ENCODE data around the gene SKIC3. TPM values are rescaled to one million over a fixed set of nuclear protein-coding genes. Genes with fewer than 3 reads are reported as not detected.

SKIC3 gene
- total and polyA plus RNA-seq, 7 donors = 13.1 to 71.2 (median 44.4) TPM

- DNase-seq = no peak
- intact Hi-C loops (cut with DNase I) = loop anchor here in 1 of 2 donors (10.0 kb wide), 1 partner anchor 53 kb away; no protein-coding TSS in a partner anchor
- 64 to 80% (median 66%) methylated on average over 2 of the region's 2 CpGs for WGBS, 3 donors
- H3K4me3 ChIP-seq = no peak overlapping the region
- TF ChIP-seq CTCF (IDR thresholded peaks at IDR 0.05) = no peak
- H3K4me1 ChIP-seq = peaks cover 6% of the 10 kb centered on the region
- no peak overlapping the region for H3K27ac ChIP-seq
- no peak for ATAC-seq
- no peaks in the 10 kb centered on the region for H3K9me3 ChIP-seq
- H3K36me3 ChIP-seq (ENCODE audit: insufficient read depth in 1 of 2, low read depth in 1 of 2) = peaks cover 0 to 92% of the 10 kb centered on the region in 2 donors
- H3K27me3 ChIP-seq (ENCODE audit: insufficient read depth in 3 of 3, low read length in 2 of 3) = no peaks in the 10 kb centered on the region
Measured at GRCh38 chr5:95537501-95537900, 17.3 kb downstream of the SKIC3 start.

- Histone ChIP-seq H3K27ac (no peak overlapping the region), H3K36me3 (ENCODE audit: insufficient read depth in 1 of 2, low read depth in 1 of 2) (peaks cover 6 to 81% of the 10 kb centered on the region in 2 donors), H3K4me1 (peaks cover 6% of the 10 kb centered on the region), H3K4me3 (no peak overlapping the region), H3K9me3 (no peaks in the 10 kb centered on the region), H3K27me3 (ENCODE audit: insufficient read depth in 3 of 3, low read length in 2 of 3) (no peaks in the 10 kb centered on the region)
- ATAC-seq = no peak
- DNase-seq = no peak
- intact Hi-C loops (cut with DNase I) = loop anchor here in 1 of 2 donors (10.0 kb wide), 1 partner anchor 49 kb away; no protein-coding TSS in a partner anchor
- TF ChIP-seq CTCF (IDR thresholded peaks at IDR 0.05) = no peak
Measured at GRCh38 chr5:95533761-95534160, 21.0 kb downstream of the SKIC3 start.

- Histone ChIP-seq H3K36me3 (ENCODE audit: insufficient read depth in 1 of 2, low read depth in 1 of 2) (peaks cover 9 to 81% of the 10 kb centered on the region in 2 donors), H3K4me3 (no peak overlapping the region), H3K4me1 (peaks cover 6% of the 10 kb centered on the region), H3K27ac (no peak overlapping the region), H3K9me3 (no peaks in the 10 kb centered on the region), H3K27me3 (ENCODE audit: insufficient read depth in 3 of 3, low read length in 2 of 3) (no peaks in the 10 kb centered on the region)
- intact Hi-C loops (cut with DNase I) = loop anchor here in 1 of 2 donors (10.0 kb wide), 1 partner anchor 48 kb away; no protein-coding TSS in a partner anchor
- 62 to 67% (median 66%) methylated on average over 2 of the region's 2 CpGs for WGBS, 3 donors
- no peak for TF ChIP-seq CTCF (IDR thresholded peaks at IDR 0.05)
- ATAC-seq = no peak
- DNase-seq = no peak
Measured at GRCh38 chr5:95533106-95533505, 21.7 kb downstream of the SKIC3 start.

- H3K27me3 ChIP-seq (ENCODE audit: insufficient read depth in 3 of 3, low read length in 2 of 3) = no peaks in the 10 kb centered on the region
- no peak overlapping the region for H3K27ac ChIP-seq
- WGBS, 3 donors = 96 to 99% (median 96%) methylated on average over 2 of the region's 2 CpGs
- H3K36me3 ChIP-seq (ENCODE audit: insufficient read depth in 1 of 2, low read depth in 1 of 2) = peaks cover 9 to 82% of the 10 kb centered on the region in 2 donors
- no peak for DNase-seq
- no peaks in the 10 kb centered on the region for H3K9me3 ChIP-seq
- intact Hi-C loops (cut with DNase I) = loop anchor here in 1 of 2 donors (10.0 kb wide), 1 partner anchor 48 kb away; no protein-coding TSS in a partner anchor
- no peak for ATAC-seq
- H3K4me1 ChIP-seq = peaks cover 6% of the 10 kb centered on the region
- TF ChIP-seq CTCF (IDR thresholded peaks at IDR 0.05) = no peak
- no peak overlapping the region for H3K4me3 ChIP-seq
Measured at GRCh38 chr5:95532415-95532814, 22.4 kb downstream of the SKIC3 start.

GRCh38 chr5:95531491-95531890, 23.3 kb downstream of the SKIC3 start:
- peaks cover 12 to 82% of the 10 kb centered on the region in 2 donors for H3K36me3 ChIP-seq (ENCODE audit: insufficient read depth in 1 of 2, low read depth in 1 of 2)
- no peak overlapping the region for H3K27ac ChIP-seq
- no peak for DNase-seq
- no peaks in the 10 kb centered on the region for H3K27me3 ChIP-seq (ENCODE audit: insufficient read depth in 3 of 3, low read length in 2 of 3)
- H3K9me3 ChIP-seq = no peaks in the 10 kb centered on the region
- intact Hi-C loops (cut with DNase I) = loop anchor here in 1 of 2 donors (10.0 kb wide), 1 partner anchor 47 kb away; no protein-coding TSS in a partner anchor
- TF ChIP-seq CTCF (IDR thresholded peaks at IDR 0.05) = no peak
- no peak for ATAC-seq
- no peak overlapping the region for H3K4me3 ChIP-seq
- H3K4me1 ChIP-seq = peaks cover 4% of the 10 kb centered on the region

Measured in psoas muscle (tissue), 8 donors.